AG04449 (cell line): Measurements from ENCODE around the gene WDR62.

ENCODE experiments used
- CTCF ChIA-PET: fragments of 350-600 bp; formaldehyde crosslinking; extraction: SDS; loops from one replicate; lab custom pipeline; 2021; ENCODE audit warnings: antibody characterized with exemption; lab: Yijun Ruan, JAX
- POLR2A ChIA-PET: fragments of 400-600, 350-600 bp; formaldehyde crosslinking; extraction: SDS; loops from one replicate; lab custom pipeline; 2020; ENCODE audit warnings: antibody characterized with exemption, inconsistent platforms; lab: Yijun Ruan, JAX
- DNase-seq: peaks from one replicate; pipeline ENCODE4 v3.0.0-alpha.2; 2010; ENCODE audit warnings: low read depth, low spot score
- H3K4me3 ChIP-seq: 2 replicates; pipeline ENCODE4 v1.5.1; 2011; ENCODE audit warnings: low read depth, mild to moderate bottlenecking, control low read depth, low read length
- TF ChIP-seq, protein P1 (sequence below): IDR thresholded peaks from one replicate; pipeline ENCODE4 v1.5.1; 2011; ENCODE audit warnings: mild to moderate bottlenecking, moderate library complexity, low read length, control low read depth, inconsistent platforms; ENCODE audit not compliant: insufficient read depth; ENCODE audit errors: missing control alignments

WDR62 gene

DNA sequence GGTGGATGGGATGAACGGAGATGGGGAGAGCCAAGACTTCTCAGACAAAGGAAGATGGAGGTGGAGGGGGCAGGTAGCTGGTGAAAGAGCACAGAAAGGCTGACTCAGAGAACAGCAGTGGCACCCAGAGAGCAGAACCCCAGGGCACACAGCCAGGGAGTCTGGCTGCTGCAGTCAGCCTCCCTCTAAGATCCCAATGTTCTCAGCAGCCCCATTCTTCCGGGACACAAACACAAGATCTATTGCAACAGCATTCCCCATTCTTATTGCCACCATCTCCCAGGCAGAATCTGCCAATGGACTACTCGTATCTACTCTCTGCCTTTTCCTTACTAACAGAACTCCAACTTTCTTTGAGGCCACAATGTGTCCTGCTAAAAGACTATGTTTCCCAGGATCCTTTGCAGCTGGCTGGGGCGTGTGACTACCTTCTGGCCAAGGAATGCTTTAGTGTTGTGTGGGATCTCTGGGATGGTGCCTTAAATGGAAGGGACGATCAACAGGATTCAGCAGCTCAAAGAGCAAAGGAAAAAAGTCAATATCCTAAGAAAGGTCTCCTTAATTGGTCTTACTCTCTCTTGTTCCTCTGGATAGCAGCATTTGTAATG lies 8.2 kb upstream of the WDR62 start:
- ChIA-PET POLR2A (no interaction called here), CTCF (no interaction called here)
- TF ChIP-seq, protein P1, sequence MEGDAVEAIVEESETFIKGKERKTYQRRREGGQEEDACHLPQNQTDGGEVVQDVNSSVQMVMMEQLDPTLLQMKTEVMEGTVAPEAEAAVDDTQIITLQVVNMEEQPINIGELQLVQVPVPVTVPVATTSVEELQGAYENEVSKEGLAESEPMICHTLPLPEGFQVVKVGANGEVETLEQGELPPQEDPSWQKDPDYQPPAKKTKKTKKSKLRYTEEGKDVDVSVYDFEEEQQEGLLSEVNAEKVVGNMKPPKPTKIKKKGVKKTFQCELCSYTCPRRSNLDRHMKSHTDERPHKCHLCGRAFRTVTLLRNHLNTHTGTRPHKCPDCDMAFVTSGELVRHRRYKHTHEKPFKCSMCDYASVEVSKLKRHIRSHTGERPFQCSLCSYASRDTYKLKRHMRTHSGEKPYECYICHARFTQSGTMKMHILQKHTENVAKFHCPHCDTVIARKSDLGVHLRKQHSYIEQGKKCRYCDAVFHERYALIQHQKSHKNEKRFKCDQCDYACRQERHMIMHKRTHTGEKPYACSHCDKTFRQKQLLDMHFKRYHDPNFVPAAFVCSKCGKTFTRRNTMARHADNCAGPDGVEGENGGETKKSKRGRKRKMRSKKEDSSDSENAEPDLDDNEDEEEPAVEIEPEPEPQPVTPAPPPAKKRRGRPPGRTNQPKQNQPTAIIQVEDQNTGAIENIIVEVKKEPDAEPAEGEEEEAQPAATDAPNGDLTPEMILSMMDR = no peak
- H3K4me3 ChIP-seq = no peak overlapping the region
- no peak for DNase-seq

DNA sequence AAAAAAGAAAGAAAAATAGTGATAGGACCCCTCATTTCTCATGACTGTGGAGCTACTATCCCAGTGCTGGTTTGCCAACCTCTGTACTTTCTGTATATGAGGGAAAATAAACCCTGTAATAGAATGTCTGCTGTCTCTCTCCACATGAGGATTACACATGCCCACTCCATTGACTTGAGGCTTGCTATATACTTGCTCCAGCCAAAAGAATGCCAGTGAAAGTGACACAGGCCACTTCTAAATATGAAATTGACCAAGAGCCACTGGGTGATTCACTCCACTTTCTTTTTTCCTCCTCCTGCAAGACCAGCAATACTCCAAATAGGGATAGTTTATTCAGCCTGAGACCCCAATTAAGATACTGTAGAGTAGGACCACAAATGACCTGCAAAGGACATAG lies 6.9 kb upstream of the WDR62 start:
- no peak overlapping the region for H3K4me3 ChIP-seq
- ChIA-PET CTCF (interaction anchor here (0.9 kb wide), 1 partner anchor 20 kb away, joined by 4 read pairs; no protein-coding TSS in a partner anchor), POLR2A (no interaction called here)
- no peak for DNase-seq
- TF ChIP-seq, protein P1 = no peak

DNA sequence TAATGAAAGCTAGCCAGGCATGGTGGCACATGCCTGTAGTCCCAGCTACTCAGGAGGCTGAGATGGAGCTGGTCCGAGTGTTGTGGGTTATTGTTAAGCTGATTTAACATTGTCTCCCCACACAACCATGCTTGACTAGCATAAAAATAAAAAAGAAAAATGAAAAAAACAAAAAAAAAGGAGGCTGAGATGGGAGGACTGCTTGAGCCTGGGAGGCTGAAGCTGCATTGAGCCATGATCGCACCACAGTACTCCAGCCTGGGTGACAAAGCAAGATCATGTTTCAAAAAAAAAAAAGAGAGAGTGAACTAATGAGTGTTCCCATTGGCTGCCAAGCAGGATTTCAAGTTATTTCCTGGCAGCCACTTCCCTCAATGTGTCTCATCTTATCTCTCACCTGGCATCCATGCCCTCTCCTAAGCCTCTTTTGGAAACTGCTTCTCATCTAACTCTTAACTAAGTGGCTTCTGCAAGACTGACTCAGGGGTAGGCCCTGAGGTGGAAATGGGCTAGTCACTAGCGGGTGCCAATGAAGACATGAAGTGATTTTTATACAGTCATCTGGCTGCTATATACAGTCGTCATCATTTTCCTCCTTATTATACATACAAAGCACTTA lies 5.5 kb upstream of the WDR62 start:
- CTCF ChIA-PET = no interaction called here
- no peak for DNase-seq
- TF ChIP-seq, protein P1 = no peak
- H3K4me3 ChIP-seq = no peak overlapping the region
- POLR2A ChIA-PET = no interaction called here

DNA sequence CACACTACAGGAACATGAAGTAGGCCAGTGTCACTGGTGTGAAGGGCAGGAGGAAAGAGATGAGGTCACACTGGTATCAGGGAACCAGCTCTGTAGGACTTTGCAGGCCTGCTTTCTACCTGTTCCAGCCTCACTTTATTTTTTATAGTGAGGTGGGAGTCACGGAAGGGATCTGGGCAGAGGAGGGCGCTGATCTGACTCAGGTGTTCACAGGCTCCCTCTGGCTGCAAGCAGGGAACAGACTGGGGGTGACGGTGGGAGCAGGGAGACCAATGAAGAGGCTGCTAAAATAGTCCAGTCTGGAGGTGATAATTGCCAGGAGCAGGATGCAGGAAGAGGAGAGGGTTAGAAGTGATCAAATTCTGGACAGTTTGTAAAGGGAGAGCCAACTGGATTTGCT lies 3.5 kb upstream of the WDR62 start:
- ChIA-PET CTCF (no interaction called here), POLR2A (no interaction called here)
- no peak overlapping the region for H3K4me3 ChIP-seq
- TF ChIP-seq, protein P1 = no peak
- no peak for DNase-seq

DNA sequence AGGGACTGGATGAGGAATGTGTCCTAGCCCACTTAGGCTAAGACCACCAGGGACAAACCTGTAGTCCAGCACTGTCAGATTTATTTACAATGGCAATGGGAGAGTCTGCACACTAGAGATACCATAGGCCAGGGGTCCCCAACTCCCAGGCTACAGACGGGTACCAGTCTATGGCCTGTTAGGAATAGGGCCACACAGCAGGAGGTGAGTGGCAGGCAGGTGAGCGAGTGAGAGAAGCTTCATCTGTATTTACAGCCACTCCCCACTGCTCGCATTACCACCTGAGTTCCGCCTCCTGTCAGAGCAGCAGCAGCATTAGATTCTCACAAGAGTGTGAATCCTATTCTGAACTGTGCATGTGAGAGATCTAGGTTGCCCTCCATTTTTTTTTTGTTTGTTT lies 3.1 kb upstream of the WDR62 start:
- TF ChIP-seq, protein P1 = no peak
- POLR2A ChIA-PET = no interaction called here
- no peak overlapping the region for H3K4me3 ChIP-seq
- no peak for DNase-seq
- CTCF ChIA-PET = no interaction called here

DNA sequence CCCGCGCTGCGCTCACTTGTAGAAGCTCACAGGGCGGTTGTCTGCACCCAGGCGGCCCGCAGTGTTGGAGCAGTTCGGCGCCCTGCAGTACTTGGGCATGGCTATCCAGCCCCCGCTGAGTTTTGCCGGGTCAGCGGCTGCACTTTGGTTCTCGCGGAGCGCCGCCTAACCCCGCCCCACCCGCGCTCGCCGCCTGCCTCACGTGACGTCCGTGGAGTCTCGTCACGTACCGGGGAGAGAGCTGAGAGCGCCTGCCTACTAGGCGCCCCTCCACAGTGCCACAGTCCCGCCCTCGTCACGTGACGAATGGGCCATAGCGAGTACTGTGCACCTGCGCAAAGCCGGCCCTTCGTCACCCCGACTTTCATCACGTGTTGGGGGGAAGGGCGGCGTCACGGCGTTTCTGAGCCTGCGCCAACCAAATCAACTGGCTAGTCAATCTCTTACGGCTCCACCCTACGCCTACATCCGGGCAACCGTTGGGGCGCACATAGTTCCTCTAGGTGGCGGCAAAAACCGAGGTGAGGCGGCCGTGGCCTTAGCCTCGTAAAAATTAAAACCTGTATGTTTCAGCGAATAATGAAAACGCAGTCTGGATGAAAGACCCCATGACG lies 471 bp upstream of the WDR62 start, which contains the start of gene THAP8:
Gene THAP8 (minus strand): TSS at position 167 of the 614 bp plus-strand sequence. CDS start 68 bp downstream, at position 99.
- TF ChIP-seq, protein P1 = peak; percentile 47
- ChIA-PET CTCF (interaction anchor here (0.8 to 3.8 kb wide), 6 partner anchors 10 to 59 kb away, joined by 3 to 18 read pairs (median 4); partner anchors contain the start of gene SYNE4), POLR2A (interaction anchor here (0.8 to 1.2 kb wide), 2 partner anchors 13 to 40 kb away, joined by 6 to 11 read pairs; partner anchors contain the start of gene ALKBH6)
- peak; percentile 92 for DNase-seq
- peak within 1 kb of the TSS; percentile 74 for H3K4me3 ChIP-seq
